Right lung (tissue), 5 donors: ENCODE measurements around the gene VWC2. TPM values are rescaled to one million over a fixed set of nuclear protein-coding genes. Genes with fewer than 3 reads are reported as not detected.

Experiments
- DNase-seq, 2 donors: peaks; one replicate each; pipeline ENCODE4 v3.0.0-alpha.2; 2013
- polyA plus RNA-seq, 5 donors: library from polyadenylated mRNA; unstranded; fragments of 120-200 nt; gene quantifications; one replicate each; pipeline versions ENCODE4 v1.2.1 to v1.2.3, GENCODE V29; 2013; ENCODE audit warnings: inconsistent platforms in 1 of 5, low replicate concordance in 1 of 5; ENCODE audit not compliant: insufficient read length in 5 of 5, insufficient read depth in 1 of 5

VWC2 gene
- polyA plus RNA-seq, 5 donors: 0.01 to 0.03 (median 0.02) TPM; not detected in 1

DNA sequence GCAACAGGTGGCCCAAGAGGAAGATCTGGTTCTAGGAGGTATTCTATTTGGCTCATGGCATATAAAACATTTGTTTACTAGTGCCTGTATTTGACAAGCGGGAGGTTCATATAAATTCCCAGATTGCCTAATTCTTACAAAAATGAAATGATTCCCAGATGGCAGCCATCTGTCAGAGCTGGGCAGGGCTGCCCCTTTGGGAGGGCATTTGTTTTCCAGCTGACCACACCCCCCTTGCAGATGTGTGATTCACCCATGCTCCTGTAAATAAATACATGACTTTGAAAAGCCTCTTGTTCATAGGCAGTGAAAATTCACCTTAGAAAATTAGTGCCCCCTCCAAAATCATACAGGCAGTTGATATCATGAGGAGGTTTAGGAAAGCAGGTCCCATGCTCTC lies 8.6 kb downstream of the VWC2 start:
- DNase-seq: no peak

DNA sequence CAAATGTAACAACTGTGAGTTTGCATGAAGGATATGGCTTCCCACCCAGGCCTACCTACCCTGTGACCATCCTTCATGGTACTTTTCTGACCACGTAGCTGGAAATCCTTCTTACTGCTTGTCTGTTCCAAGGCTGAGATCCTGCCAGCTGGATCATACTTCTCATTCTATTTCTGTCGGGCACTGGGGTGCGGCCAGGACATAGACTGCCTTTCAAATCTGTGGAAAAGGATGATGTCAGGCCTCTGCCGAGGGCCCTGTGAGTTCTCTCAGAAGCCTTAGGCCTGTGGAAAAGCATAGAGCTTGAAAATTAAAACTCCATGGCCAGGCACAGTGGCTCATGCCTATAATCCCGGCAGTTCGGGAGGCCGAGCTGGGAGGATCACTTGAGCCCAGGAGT lies 10.0 kb downstream of the VWC2 start:
- DNase-seq: no peak

DNA sequence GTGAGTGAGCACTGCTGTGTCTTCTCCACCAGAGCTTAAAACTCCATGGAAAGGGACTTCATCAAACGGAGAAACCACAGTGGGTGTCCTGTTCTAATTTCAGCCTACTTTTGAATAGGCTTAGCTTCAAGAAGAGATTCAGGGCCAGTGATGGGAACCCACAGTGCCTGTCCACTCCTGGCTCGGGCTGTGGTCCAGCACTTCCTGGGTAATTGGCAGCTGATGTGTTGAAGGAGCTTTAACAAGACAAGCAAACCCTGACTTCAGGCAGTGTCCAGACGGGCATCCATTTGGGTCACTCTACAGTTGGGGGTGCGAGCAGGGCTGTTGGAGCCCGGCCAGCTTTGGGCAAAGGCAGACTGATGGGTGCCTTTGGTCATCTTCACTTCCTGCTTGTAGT lies 14.5 kb downstream of the VWC2 start:
- DNase-seq: no peak

DNA sequence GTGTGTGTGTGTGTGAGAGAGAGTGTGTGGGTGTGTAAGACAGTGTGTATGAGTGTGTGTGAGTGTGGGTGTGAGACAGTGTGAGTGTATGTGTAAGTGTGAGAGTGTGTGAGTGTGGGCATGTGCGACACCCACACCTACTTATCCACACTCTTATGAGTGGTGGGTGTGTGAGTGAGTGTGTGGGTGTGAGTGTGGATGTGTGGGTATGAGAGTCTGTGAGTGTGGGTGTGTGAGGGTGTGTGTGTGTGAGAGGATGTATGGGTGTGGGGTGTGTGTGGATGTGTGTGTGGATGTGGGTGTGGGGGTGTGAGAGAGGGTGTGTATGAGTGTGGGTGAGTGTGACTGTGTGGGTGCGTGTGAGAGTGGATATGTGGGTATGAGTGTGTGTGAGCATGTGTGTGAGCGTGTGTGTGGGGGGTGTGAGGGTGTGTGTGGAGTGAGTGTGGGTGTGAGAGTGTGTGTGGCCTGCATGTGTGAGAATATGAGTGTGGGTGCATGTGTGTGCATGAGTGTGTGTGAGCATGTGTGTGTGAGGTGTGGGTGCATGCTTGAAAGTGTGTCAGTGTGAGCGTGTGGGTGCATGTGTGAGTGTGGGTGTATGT lies 15.1 kb downstream of the VWC2 start:
- DNase-seq: no peak

DNA sequence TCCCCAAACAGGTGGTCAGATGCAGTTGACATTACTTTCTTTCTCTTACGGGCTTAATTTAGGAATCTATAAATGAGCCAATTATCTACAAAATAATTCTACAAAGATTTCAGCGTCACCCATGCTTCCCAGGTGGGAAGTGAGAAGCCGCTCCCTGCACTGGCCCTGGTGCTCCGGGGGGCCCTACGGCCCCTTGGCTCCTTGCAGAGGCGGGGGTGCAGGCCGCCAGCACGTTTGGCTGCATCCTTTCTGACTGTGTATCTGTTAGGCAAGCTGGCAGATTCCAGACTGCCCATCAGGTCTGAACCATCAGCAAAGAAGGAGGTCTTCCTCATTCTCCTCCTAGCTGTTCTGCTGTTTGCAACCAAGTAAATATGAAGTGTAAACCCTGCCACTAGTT lies 16.3 kb downstream of the VWC2 start:
- DNase-seq: no peak

DNA sequence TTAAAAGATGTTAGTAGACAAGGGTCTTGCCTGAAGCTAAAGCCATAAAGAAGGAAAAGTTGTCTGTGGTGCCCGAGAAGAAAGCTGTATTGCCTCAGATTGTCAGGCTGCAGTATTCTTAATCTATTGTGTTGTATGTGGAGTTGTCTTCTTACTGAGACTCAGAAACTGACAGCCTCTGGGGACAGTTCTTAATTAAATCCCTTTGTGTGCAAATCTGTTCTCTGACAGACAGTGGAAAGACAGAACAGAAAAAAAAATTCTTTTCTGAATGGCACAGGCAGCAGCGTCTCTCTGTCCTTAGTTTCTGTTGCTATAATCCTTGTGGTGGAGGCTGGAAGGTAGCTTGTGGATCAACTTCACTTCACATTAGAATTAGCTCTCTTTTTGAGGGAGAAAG lies 16.8 kb downstream of the VWC2 start:
- no peak for DNase-seq

DNA sequence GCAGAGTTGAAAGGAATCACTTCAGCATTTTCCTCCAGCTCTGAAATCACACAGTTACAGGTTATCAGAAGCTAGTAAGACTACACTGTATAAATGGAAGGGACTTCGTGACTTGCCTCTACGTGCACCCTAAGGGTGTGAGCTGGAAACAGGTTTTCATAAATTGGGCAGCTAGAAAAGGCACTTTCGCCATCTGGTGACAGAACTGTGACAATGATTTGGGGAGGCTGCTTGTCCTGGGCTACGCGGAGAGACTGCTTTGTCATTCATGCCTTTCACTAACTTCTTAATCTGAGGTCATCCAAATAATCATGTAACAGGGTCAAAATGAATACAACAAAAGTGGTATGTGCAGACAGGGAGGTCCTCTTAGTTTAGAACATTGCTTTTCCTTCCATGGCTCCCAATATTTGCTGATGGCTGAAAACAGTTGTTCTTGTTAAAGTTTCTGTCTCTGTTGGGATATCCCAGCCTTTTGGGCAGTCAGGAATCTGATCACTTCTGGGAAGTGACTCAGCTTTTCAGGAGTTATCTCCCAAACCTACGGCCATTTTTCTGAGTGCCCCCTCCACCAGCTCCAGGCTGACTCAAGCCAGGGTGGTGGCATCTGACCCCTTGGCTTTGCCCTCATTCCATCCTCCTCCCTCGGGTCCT lies 17.8 kb downstream of the VWC2 start:
- no peak for DNase-seq

DNA sequence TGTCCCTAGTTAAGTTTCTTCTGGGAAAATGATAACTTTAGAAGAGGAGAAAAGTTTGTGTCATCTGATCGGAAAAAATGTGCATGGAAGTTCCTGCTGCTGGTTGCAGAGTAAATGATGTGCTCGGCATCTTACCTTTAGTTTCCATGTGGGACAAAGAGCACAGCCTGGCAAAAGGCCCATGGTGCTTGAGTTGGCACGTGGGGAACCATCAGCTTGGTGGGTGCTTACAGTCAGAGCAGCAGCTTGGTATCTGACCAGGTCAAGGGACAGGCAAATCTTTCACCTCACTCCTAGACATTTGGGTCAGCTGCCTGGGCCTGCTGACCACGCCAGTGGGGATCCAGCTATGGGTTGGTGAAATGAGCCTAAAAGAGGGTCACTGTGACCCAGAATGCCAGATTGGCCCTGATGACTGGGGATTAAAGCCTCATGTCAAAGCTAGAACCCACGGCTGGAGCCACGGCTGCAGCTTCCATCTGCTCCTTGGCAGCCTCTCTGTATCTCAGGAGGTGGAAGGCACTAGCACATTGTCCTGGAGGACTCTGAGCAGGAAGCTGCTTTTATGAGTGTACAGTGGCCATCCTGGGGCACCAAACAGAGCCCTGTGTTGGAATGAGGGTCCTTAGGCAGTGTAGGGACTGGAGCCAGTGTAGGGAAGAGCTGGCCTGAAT lies 24.7 kb downstream of the VWC2 start:
- no peak for DNase-seq

DNA sequence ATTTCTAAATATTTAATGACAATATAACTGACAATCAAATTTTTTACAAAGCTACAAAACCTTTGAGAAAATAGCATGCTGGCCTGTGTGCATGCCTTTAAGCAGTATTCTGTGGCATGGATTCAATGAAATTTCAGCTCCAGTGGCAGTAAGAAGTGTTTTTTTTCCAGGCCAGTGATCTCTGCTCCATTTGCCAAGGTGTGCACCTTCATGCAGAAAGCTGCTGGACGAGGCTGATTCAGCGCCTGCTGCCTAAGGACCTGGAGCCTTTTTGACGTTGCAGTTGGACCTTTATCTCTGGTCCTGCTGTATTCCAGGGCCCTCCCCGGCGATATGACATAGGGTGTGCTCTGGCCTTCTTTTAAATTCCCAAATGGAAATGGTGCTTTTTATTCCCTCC lies 26.6 kb downstream of the VWC2 start:
- DNase-seq: no peak

DNA sequence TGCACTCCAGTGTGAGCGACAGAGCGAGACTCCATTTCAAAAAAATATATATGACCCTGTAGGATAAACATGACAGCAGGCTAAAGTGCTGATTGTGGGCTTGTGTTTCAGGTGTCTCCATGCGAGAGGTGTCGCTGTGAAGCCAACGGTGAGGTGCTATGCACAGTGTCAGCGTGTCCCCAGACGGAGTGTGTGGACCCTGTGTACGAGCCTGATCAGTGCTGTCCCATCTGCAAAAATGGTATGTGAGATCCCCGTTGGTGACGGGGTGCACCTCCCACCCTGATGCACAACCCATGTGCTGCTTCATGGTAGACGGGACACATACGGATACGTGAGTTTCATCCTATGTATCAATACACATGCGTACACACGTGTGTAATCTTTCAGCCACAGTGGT lies 29.2 kb downstream of the VWC2 start:
- DNase-seq: no peak

DNA sequence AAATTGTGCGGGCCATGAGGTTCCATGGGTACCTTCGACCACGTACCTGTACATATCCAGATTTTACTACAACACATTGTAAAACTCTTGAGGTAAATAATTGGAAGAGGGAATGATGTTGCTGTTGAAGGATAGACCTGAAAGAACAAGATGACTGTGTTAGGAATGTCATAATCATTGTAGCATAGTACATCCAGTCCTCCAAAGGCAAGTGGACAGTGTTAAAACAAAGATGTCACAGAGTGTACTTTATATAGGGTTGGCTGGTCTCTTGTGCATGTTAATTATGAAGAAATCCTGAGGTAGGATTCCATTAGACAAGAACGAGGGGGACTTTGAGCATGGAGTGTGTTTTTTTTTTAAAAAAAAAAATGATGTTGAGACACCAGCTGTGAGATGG lies 30.4 kb downstream of the VWC2 start:
- DNase-seq: no peak

DNA sequence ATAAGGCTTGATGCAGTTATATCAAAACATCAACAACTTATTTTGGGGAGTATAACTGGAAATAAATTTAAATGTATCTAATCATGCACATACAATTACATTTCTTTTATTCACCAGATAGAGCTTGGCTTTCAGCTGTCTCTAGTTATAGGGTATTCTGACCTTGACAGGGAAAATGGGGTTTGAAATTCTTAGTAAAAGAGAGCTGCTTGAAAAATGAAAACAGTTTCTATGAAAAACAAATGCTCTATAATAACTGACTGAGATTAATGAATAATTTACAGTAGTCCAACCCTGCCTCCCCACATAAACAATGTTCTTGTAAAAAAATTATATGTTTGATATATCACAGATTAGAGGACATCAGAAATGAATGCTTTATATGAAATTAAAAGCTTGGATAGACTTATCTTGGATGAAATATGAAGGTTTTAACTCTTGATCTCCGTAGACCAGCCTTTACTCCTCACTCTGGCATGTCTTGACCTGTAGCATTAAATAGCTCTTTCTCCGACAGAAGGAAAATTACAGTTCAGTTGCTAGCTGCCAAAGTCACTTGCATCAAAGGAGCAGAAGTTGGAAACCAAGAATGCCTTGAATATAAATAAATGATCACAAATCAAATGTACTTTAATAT lies 32.1 kb downstream of the VWC2 start:
- no peak for DNase-seq

DNA sequence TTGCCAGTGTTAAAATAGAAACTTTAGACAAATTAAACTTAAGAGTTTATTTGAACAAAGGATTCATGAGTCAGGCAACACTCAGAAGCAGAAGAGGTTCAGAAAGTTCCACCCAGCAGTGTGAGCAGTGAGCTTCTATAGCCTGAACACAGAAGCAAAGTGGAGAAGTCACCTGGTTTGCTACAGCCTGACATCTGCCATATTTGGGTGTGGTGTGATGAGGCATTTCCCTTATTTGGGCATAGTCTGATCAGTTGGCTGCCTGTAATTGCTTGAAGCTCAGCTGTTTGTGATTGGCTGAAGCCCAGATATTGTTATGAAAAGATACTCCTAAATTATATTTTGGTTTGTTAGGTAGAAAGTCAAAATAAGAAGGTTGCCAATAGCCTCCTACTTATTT lies 39.1 kb downstream of the VWC2 start:
- DNase-seq: no peak

DNA sequence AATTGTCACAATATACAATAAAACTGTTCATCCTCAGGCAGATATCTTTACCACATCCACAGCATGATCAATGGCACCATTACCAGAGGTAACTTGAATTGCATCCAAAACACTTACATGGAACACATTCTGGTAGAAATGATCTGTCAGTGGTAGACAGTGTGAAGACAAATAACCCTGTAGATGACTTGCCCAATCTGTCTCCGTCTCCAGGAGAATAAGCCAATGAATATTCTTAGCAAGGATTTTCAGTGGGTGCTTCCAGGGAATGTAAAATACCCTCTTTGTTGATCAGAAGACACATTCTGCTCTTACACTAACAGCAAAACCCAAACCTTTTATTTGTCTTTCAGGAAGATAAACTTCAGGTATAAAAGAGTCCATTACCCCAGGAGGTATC lies 43.8 kb downstream of the VWC2 start:
- DNase-seq: no peak

DNA sequence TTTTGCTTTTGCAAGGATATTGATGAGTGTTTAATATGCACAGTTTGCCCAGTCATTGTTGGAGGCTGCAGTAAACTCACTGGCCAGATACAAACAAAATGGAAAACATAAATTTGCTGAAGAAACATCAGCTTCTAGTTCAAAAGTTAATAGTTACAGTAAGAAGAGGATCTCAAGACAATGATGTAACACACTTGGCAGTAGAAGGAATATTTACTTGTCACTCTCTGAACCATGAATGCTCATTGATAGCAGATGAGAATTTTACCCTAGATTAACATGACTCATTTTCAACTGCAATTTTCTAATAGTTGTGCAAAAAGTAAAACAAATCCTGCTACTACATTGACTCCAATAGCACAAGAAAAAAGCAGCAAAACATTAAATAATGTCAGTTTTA lies 47.7 kb downstream of the VWC2 start:
- DNase-seq: no peak

DNA sequence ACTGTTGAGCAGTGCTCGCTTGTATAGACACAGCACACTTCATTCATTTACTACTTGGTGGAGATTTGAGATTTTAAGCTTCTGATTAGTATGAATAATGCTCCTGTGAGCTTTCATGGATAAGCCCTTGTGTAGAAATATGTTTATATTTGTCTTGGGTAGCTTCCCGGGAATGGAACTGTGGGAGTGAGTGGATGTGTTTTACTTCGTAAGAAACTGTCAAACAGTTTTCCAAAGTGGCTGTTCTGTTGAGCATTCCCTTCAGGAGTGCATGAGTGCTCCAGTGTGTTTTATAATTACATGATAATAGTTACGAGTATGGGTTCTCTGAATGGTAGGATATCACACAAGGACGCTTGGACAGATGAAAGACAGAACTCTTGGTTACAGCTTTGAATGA lies 49.4 kb downstream of the VWC2 start:
- no peak for DNase-seq

DNA sequence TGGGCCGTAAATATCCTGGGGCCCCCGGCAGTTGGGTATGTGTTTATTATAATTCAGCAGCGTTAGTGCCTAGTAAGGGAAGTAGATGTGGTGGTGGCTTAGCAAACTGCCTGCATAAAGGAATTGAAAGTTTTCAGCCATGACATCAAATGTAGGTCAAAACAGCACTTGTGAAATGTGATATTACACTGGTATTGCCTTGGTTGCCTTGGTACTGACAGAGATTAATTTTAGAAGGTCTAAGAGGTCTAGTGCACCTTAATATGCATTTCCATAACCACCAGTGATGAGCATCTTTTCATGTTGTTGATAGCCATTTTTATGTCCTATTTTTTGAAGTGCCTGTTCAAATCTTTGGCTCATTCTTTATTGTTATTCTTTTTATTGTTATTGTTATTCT lies 50.1 kb downstream of the VWC2 start:
- DNase-seq: no peak

DNA sequence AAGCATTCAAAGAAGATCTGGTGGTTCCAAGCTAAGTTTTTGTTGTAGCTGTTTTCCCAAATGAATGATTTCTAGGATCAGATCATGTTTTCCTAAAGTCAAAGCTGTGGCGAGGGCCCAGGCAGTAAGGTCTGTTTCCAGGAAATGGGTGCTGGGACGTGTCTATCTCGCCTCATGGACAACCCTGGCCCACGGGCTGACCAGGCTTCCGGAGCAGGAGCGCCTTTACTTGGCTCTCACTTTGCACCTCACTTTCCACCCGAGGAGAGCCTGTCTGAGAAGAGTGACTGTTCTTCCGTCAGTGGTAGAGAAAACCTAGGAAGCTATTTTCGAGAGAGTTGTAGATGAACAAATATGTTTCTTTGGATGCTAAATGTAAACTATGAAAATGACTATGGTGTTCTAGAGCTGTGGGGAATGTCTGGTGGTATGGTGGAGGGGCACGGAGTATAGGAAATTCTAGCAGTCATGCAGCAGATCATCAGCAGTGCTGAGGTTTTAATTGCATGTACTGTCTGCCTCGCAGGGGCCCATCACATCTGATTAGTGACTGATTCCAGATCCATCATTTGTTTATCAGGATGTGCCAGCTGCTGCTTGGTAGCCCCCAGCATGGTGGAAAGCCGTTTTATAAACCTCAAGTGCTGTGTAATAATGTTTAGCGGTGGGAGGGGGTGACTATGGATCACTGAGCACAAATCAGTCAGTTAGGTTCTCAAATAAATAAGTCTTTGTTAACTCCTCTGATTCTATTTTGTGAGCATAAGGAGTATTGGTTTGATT lies 66.6 kb downstream of the VWC2 start:
- no peak for DNase-seq

DNA sequence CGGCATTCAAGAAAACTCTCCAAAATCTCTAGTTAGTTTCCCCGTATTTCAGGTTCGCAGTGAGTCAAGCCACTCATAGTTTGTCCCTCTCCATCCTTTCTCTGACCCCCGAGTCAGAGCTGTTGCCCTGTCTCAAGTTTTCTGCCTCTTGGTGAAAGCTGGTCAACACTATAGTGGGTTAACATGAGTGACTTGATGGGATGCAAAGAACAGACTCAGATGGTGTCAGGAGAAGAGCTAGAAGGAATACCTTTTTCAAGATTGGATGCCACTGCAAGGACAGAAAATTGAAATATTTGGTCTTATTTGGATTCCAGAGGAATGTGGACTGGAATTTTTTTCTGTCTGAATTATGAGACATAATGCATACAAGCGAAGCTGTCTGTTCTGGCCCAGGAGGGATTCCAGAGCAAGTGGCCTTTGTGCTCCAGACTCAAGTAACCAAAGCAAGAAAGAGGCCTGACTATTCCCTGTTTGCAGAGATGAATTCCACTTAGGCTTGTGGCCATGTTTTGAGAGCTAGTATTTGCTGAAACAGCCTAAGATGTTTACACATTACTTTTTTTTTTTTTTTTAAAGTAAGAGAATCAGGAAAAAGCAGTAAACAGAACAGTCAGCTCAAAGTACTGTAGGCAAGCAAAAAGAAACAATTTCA lies 67.4 kb downstream of the VWC2 start:
- no peak for DNase-seq

DNA sequence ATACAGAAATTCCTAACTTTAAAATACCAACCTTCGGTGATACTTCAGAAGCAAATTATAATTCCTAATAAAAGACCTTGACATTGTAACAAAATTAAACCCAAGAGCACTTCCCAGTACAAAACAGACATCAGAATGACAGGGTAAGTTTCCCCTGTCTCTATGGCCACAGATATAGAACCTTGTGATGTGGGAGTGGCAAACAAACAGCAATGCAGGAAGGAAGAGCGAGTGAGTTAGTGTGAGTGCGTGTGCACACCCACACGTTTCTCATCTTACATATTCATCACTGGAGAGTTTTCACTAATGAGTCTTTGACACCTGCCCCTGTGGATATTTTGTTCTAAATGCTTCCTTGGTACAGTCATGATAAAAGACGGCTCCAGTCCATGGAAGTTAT lies 72.2 kb downstream of the VWC2 start:
- no peak for DNase-seq

DNA sequence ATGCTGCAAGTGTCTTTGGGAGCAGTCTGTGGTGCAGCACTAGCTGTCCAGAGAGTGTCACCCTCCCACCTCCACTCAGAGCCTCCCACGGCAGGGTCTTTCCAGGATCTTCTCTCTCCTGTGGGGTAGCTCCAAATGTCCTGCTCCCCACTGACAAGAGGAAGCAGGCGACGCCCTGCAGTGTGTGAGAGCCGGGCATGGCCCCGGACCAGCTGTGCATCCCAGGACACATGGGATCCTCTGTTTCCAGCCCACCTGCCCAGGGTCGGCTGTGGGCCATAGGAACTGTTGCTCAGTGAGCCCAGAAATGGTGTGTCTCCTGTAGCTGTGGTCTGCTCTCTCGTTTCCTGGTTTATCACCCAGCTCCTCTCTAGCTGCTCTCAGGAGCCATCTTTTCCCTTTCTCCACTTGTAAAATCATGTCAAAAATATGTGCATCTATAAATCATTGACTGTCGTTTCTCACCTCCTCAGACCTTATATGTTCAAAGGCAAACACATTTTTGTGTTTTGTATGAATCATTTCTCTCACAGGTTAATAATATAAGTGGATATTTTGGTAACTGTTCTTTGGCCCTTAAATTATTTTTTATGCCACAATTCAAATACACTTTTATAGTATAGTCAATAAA lies 74.9 kb downstream of the VWC2 start:
- no peak for DNase-seq
